H9 (cell line): ENCODE results near the gene APP. TPM values are rescaled to one million over a fixed set of nuclear protein-coding genes. Genes with fewer than 3 reads are reported as not detected.
A peak's percentile ranks its signal among the peaks of the same experiment; 100 is the strongest.

Experiments
- DNase-seq: peaks from one replicate; pipeline ENCODE4 v3.0.0-alpha.2; 2017
- H2AFZ ChIP-seq: one replicate; pipeline ENCODE4 v1.6.1; 2013; ENCODE audit warnings: mild to moderate bottlenecking, low read length, control low read depth, moderate library complexity
- H2AK5ac ChIP-seq: 2 replicates; pipeline ENCODE4 v1.6.1; 2013; ENCODE audit warnings: low read length, control low read depth, mixed read lengths; ENCODE audit not compliant: insufficient read length
- H2BK120ac ChIP-seq: one replicate; pipeline ENCODE4 v1.6.1; 2013; ENCODE audit warnings: low read depth, mild to moderate bottlenecking, low read length, control low read depth, inconsistent platforms; ENCODE audit not compliant: poor library complexity, severe bottlenecking
- H2BK12ac ChIP-seq: 2 replicates; pipeline ENCODE4 v1.6.1; 2013; ENCODE audit warnings: low read length, control low read depth, mixed read lengths, low read depth; ENCODE audit not compliant: insufficient read length
- H2BK15ac ChIP-seq: 2 replicates; pipeline ENCODE4 v1.6.1; 2013; ENCODE audit warnings: low read depth, low read length, control low read depth
- H2BK20ac ChIP-seq: one replicate; pipeline ENCODE4 v1.6.1; 2013; ENCODE audit warnings: low read depth, mild to moderate bottlenecking, low read length, control low read depth, inconsistent platforms; ENCODE audit not compliant: poor library complexity, severe bottlenecking
- H2BK5ac ChIP-seq: 2 replicates; pipeline ENCODE4 v1.6.1; 2013; ENCODE audit warnings: low read length, control low read depth, mixed read lengths; ENCODE audit not compliant: insufficient read length
- H3K14ac ChIP-seq: 2 replicates; pipeline ENCODE4 v1.6.1; 2013; ENCODE audit warnings: low read length, control low read depth; ENCODE audit not compliant: insufficient read depth
- H3K18ac ChIP-seq: 2 replicates; pipeline ENCODE4 v1.6.1; 2013; ENCODE audit warnings: low read depth, mild to moderate bottlenecking, mixed read lengths, low read length, control low read depth; ENCODE audit not compliant: insufficient read length
- H3K23ac ChIP-seq: 2 replicates; pipeline ENCODE4 v1.6.1; 2013; ENCODE audit warnings: low read length, control low read depth, mixed read lengths, low read depth; ENCODE audit not compliant: insufficient read length
- H3K23me2 ChIP-seq: 2 replicates; pipeline ENCODE4 v1.6.1; 2013; ENCODE audit warnings: low read depth, mild to moderate bottlenecking, mixed read lengths, low read length, control low read depth; ENCODE audit not compliant: insufficient read length, poor library complexity, severe bottlenecking
- H3K27ac ChIP-seq: 2 replicates; pipeline ENCODE4 v1.5.1; 2013; ENCODE audit warnings: low read length, control low read depth, mixed read lengths, low read depth; ENCODE audit not compliant: insufficient read length
- H3K27me3 ChIP-seq: 2 replicates; pipeline ENCODE4 v1.6.1; 2013; ENCODE audit warnings: low read length, control low read depth, inconsistent platforms; ENCODE audit not compliant: insufficient read depth
- H3K4ac ChIP-seq: 2 replicates; pipeline ENCODE4 v1.6.1; 2013; ENCODE audit warnings: low read depth, mild to moderate bottlenecking, control low read depth, inconsistent platforms, low read length, moderate library complexity
- H3K4me1 ChIP-seq: 2 replicates; pipeline ENCODE4 v1.6.1; 2013; ENCODE audit warnings: low read length, control low read depth, inconsistent platforms; ENCODE audit not compliant: insufficient read depth
- H3K4me2 ChIP-seq: 2 replicates; pipeline ENCODE4 v1.6.1; 2013; ENCODE audit warnings: low read length, control low read depth, mixed read lengths; ENCODE audit not compliant: insufficient read length, insufficient read depth
- H3K56ac ChIP-seq: 2 replicates; pipeline ENCODE4 v1.6.1; 2013; ENCODE audit warnings: low read depth, mild to moderate bottlenecking, mixed read lengths, low read length, control low read depth; ENCODE audit not compliant: insufficient read length
- H3K79me1 ChIP-seq: 2 replicates; pipeline ENCODE4 v1.6.1; 2013; ENCODE audit warnings: low read depth, mild to moderate bottlenecking, moderate library complexity, low read length, control low read depth, inconsistent platforms; ENCODE audit not compliant: insufficient read depth, poor library complexity, severe bottlenecking
- H3K79me2 ChIP-seq: 2 replicates; pipeline ENCODE4 v1.6.1; 2013; ENCODE audit warnings: low read length, control low read depth, inconsistent platforms; ENCODE audit not compliant: insufficient read depth
- H3K9ac ChIP-seq: 2 replicates; pipeline ENCODE4 v1.6.1; 2013; ENCODE audit warnings: low read length, control low read depth, mixed read lengths; ENCODE audit not compliant: insufficient read length; ENCODE audit errors: extremely low read depth
- H3K9me3 ChIP-seq: one replicate; pipeline ENCODE4 v1.6.1; 2013; ENCODE audit warnings: low read depth, low read length, inconsistent platforms; ENCODE audit not compliant: control insufficient read depth
- H3T11ph ChIP-seq: one replicate; pipeline ENCODE4 v1.6.1; 2013; ENCODE audit warnings: mild to moderate bottlenecking, low read length, control low read depth, inconsistent platforms
- H4K20me1 ChIP-seq: one replicate; pipeline ENCODE4 v1.6.1; 2013; ENCODE audit not compliant: control insufficient read depth, insufficient read length, insufficient read depth
- H4K5ac ChIP-seq: 2 replicates; pipeline ENCODE4 v1.6.1; 2013; ENCODE audit warnings: low read depth, mild to moderate bottlenecking, mixed read lengths, low read length, control low read depth; ENCODE audit not compliant: insufficient read length
- H4K8ac ChIP-seq: replicated peaks from 2 replicates; pipeline ENCODE4 v1.6.1; 2013; ENCODE audit warnings: low read length, control low read depth, mixed read lengths, low read depth; ENCODE audit not compliant: insufficient read length
- H4K91ac ChIP-seq: 2 replicates; pipeline ENCODE4 v1.6.1; 2013; ENCODE audit warnings: low read depth, mild to moderate bottlenecking, moderate library complexity, mixed read lengths, low read length, control low read depth; ENCODE audit not compliant: insufficient read length
- H3K27ac Mint-ChIP-seq, 3 experiments: 2 replicates in 2 of 3; 3 replicates in 1 of 3; pipeline ENCODE4 v1.8.0; 2020 to 2021; ENCODE audit warnings: mixed read lengths in 3 of 3, mild to moderate bottlenecking in 1 of 3, moderate library complexity in 1 of 3
- H3K27me3 Mint-ChIP-seq: 2 replicates; pipeline ENCODE4 v1.8.0; 2021; ENCODE audit warnings: low read depth, mild to moderate bottlenecking, moderate library complexity, mixed read lengths
- H3K36me3 Mint-ChIP-seq, 3 experiments: 2 replicates in 2 of 3; 3 replicates in 1 of 3; pipeline ENCODE4 v1.8.0; 2020 to 2021; ENCODE audit warnings: low read depth in 3 of 3, mixed read lengths in 3 of 3; ENCODE audit not compliant: insufficient read depth in 1 of 3
- H3K4me1 Mint-ChIP-seq, 2 experiments: 2 replicates each; pipeline ENCODE4 v1.8.0; 2020; ENCODE audit warnings: mixed read lengths in 2 of 2
- H3K4me3 Mint-ChIP-seq, 2 experiments: 2 replicates in 1 of 2; 3 replicates in 1 of 2; pipeline ENCODE4 v1.8.0; 2020 to 2021; ENCODE audit warnings: mild to moderate bottlenecking in 2 of 2, mixed read lengths in 2 of 2, moderate library complexity in 1 of 2
- H3K9me3 Mint-ChIP-seq, 2 experiments: 2 replicates in 1 of 2; 3 replicates in 1 of 2; pipeline ENCODE4 v1.8.0; 2020; ENCODE audit warnings: mild to moderate bottlenecking in 2 of 2, mixed read lengths in 2 of 2, moderate library complexity in 1 of 2
- WGBS: extraction: QIAGEN DNeasy Blood & Tissue Kit; methylation state at CpG from one replicate; pipeline ENCODE4 v1.1.7; 2013; ENCODE audit warnings: missing lambda C conversion rate, low lambda C conversion rate, mixed read lengths; ENCODE audit not compliant: insufficient read length; ENCODE audit errors: extremely low coverage; 5-methylcytosine and 5-hydroxymethylcytosine counted together
- total RNA-seq: library from RNA; stranded (reverse); gene quantifications from 2 replicates; pipeline ENCODE4 v1.2.1, GENCODE V29; 2021
- TF ChIP-seq, protein P1 (sequence below): fragments of 200-600 bp; sonication (generic); conservative IDR thresholded peaks from 3 replicates; pipeline ENCODE4 v1.8.0; 2021; ENCODE audit warnings: antibody characterized with exemption, mild to moderate bottlenecking

Gene APP
- total RNA-seq, 1 experiment from 2014 or later = 380 TPM

GRCh38 chr21:26091480-26092018, 79.0 kb downstream of the APP start:
- DNase-seq = no peak

More at GRCh38 chr21:26091480-26092018, 79.0 kb downstream of the APP start:
- Histone ChIP-seq H2BK15ac (no peak overlapping the region), H3K4ac (no peak overlapping the region), H2BK12ac (no peak overlapping the region), H3K9me3 (no peaks in the 10 kb centered on the region), H2BK20ac (no peak overlapping the region), H4K91ac (no peak overlapping the region), H3K4me2 (no peak overlapping the region), H3K79me1 (peaks cover 5% of the 10 kb centered on the region), H3K23me2 (no peaks in the 10 kb centered on the region), H3T11ph (no peak overlapping the region), H3K79me2 (peaks cover 26% of the 10 kb centered on the region; the same call in 1 of the 2 replicates), H2AK5ac (no peak overlapping the region), H3K27ac (peak overlapping the region; percentile 12), H3K9ac (no peak overlapping the region), H3K23ac (no peak overlapping the region), H4K5ac (no peak overlapping the region), H3K27me3 (no peaks in the 10 kb centered on the region), H3K4me1 (peaks cover 12% of the 10 kb centered on the region; the same call in 1 of the 2 replicates), H3K56ac (no peak overlapping the region), H2AFZ (no peak overlapping the region), H4K20me1 (no peaks in the 10 kb centered on the region), H3K14ac (no peak overlapping the region), H4K8ac (no peak overlapping the region), H2BK120ac (no peak overlapping the region), H2BK5ac (no peak overlapping the region), H3K18ac (no peak overlapping the region)
- TF ChIP-seq, protein P1, sequence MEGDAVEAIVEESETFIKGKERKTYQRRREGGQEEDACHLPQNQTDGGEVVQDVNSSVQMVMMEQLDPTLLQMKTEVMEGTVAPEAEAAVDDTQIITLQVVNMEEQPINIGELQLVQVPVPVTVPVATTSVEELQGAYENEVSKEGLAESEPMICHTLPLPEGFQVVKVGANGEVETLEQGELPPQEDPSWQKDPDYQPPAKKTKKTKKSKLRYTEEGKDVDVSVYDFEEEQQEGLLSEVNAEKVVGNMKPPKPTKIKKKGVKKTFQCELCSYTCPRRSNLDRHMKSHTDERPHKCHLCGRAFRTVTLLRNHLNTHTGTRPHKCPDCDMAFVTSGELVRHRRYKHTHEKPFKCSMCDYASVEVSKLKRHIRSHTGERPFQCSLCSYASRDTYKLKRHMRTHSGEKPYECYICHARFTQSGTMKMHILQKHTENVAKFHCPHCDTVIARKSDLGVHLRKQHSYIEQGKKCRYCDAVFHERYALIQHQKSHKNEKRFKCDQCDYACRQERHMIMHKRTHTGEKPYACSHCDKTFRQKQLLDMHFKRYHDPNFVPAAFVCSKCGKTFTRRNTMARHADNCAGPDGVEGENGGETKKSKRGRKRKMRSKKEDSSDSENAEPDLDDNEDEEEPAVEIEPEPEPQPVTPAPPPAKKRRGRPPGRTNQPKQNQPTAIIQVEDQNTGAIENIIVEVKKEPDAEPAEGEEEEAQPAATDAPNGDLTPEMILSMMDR = peak; percentile 66
- no peaks in the 10 kb centered on the region for H3K9me3 Mint-ChIP-seq
- peak overlapping the region in 2 of 3 experiments; percentile 4 to 21; a peak in 3 of 7 replicates for H3K27ac Mint-ChIP-seq
- H3K36me3 Mint-ChIP-seq = peaks cover 17 to 30% (median 28%) of the 10 kb centered on the region in 3 experiments; a peak in 6 of 7 replicates
- no peaks in the 10 kb centered on the region for H3K27me3 Mint-ChIP-seq
- WGBS = no CpG with 5 or more reads among the region's 5 CpGs
- H3K4me1 Mint-ChIP-seq = peaks cover 35 to 41% of the 10 kb centered on the region in 2 experiments
- no peak overlapping the region; a peak in 1 of 5 replicates for H3K4me3 Mint-ChIP-seq
